ENCODE results near the gene CBLN3.

The CBLN3 gene

GRCh38 chr14:24426150-24426911 lies 3.1 kb downstream of the CBLN3 start:
- no peak for DNase-seq (ENCODE audit: low read depth in 2 of 2)

- no peak for DNase-seq (ENCODE audit: low read depth in 2 of 2)
These were observed 3.8 kb downstream of the CBLN3 start for GRCh38 chr14:24425704-24426103.

GRCh38 chr14:24422694-24423601 lies 6.5 kb downstream of the CBLN3 start:
- no peak for DNase-seq (ENCODE audit: low read depth in 2 of 2)

- no peak for DNase-seq (ENCODE audit: low read depth in 2 of 2)
These were observed 7.2 kb downstream of the CBLN3 start for GRCh38 chr14:24422261-24422660.

GRCh38 chr14:24418492-24418873 lies 11.0 kb downstream of the CBLN3 start:
- DNase-seq (ENCODE audit: low read depth in 2 of 2): no peak

GRCh38 chr14:24417832-24418491 lies 11.5 kb downstream of the CBLN3 start:
- no peak for DNase-seq (ENCODE audit: low read depth in 2 of 2)

- DNase-seq (ENCODE audit: low read depth in 2 of 2): no peak
These were observed 12.4 kb downstream of the CBLN3 start for GRCh38 chr14:24416932-24417619.

- no peak for DNase-seq (ENCODE audit: low read depth in 2 of 2)
These were observed 13.1 kb downstream of the CBLN3 start for GRCh38 chr14:24416254-24416931.

GRCh38 chr14:24415421-24416253 lies 13.8 kb downstream of the CBLN3 start:
- DNase-seq (ENCODE audit: low read depth in 2 of 2): no peak

GRCh38 chr14:24414732-24415420 lies 14.6 kb downstream of the CBLN3 start:
- DNase-seq (ENCODE audit: low read depth in 2 of 2): no peak

- DNase-seq (ENCODE audit: low read depth in 2 of 2): no peak
These were observed 15.4 kb downstream of the CBLN3 start for GRCh38 chr14:24414077-24414476.

GRCh38 chr14:24411443-24412389 lies 17.8 kb downstream of the CBLN3 start:
- DNase-seq (ENCODE audit: low read depth in 2 of 2): no peak

- no peak for DNase-seq (ENCODE audit: low read depth in 2 of 2)
These were observed 19.5 kb downstream of the CBLN3 start for GRCh38 chr14:24409956-24410355.

- no peak for DNase-seq (ENCODE audit: low read depth in 2 of 2)
These were observed 20.3 kb downstream of the CBLN3 start for GRCh38 chr14:24409192-24409591.

- no peak for DNase-seq (ENCODE audit: low read depth in 2 of 2)
These were observed 20.7 kb downstream of the CBLN3 start for GRCh38 chr14:24408764-24409163.

GRCh38 chr14:24407608-24408325 lies 21.7 kb downstream of the CBLN3 start:
- no peak for DNase-seq (ENCODE audit: low read depth in 2 of 2)

GRCh38 chr14:24406416-24406815 lies 23.1 kb downstream of the CBLN3 start:
- no peak for DNase-seq (ENCODE audit: low read depth in 2 of 2)

- no peak for DNase-seq (ENCODE audit: low read depth in 2 of 2)
These were observed 24.7 kb downstream of the CBLN3 start for GRCh38 chr14:24404814-24405213.

All from stimulated activated CD8-positive, alpha-beta memory T cell treated with anti-CD3 and anti-CD28 coated beads, Interleukin-7, amount 100 ng/mL, for 1 hour (primary cell).